Measurements from ENCODE around the gene CNGB1. TPM values are rescaled to one million over a fixed set of nuclear protein-coding genes. Genes with fewer than 3 reads are reported as not detected.
"Not testable (repeated sequence)": the region's sequence is repeated elsewhere in the genome, so short reads cannot be mapped to it uniquely, and the experiment has no call there.

The CNGB1 gene
- total RNA-seq, 2 experiments from 2014 or later: not detected

- Mint-ChIP-seq H3K27ac (no peak overlapping the region), H3K4me3 (no peak overlapping the region), H3K4me1 (ENCODE audit: low read depth) (peaks cover 4% of the 10 kb centered on the region), H3K36me3 (no peaks in the 10 kb centered on the region), H3K27me3 (peaks cover 26% of the 10 kb centered on the region), H3K9me3 (no peaks in the 10 kb centered on the region)
- POLR2A ChIA-PET: no interaction called here
- intact Hi-C loops (cut with micrococcal nuclease): no loop called here
- CTCF ChIA-PET: no interaction called here
- no peak for DNase-seq
These were observed 92.3 kb downstream of the CNGB1 start for GRCh38 chr16:57878586-57878985.

DNA sequence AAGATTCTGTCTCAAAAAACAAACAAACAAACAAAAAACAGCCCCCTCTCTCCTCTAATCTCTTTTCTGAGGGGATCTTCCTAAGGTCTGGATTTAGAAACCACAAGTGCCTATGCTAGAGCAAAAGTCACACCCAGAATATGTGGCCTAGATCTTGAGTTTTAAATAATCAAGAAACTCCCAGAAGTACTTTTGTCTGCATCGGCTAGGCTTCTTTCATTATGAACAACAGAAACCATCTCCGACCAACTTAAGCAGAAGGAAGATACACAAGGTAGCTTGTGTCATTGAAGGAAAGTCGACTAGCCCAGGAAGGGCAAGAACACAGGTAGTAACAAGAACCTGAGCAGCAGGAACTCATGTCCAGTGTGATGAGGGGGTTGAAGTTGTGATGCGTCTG lies 94.7 kb downstream of the CNGB1 start:
- intact Hi-C loops (cut with micrococcal nuclease): no loop called here
- CTCF ChIA-PET: no interaction called here
- no peaks in the 10 kb centered on the region for H3K36me3 Mint-ChIP-seq

GRCh38 chr16:57875347-57875746 lies 95.6 kb downstream of the CNGB1 start:
- ChIA-PET CTCF (no interaction called here), POLR2A (no interaction called here)
- intact Hi-C loops (cut with micrococcal nuclease): no loop called here
- DNase-seq: no peak
- H3K27ac Mint-ChIP-seq: no peak overlapping the region
- peaks cover 15% of the 10 kb centered on the region for H3K27me3 Mint-ChIP-seq
- H3K4me1 Mint-ChIP-seq (ENCODE audit: low read depth): peaks cover 11% of the 10 kb centered on the region
- no peak overlapping the region for H3K4me3 Mint-ChIP-seq
- H3K9me3 Mint-ChIP-seq: no peaks in the 10 kb centered on the region
- no peaks in the 10 kb centered on the region for H3K36me3 Mint-ChIP-seq

More for the DNA sequence above, 94.7 kb downstream of the CNGB1 start:
- no peaks in the 10 kb centered on the region for H3K9me3 Mint-ChIP-seq
- peaks cover 15% of the 10 kb centered on the region for H3K27me3 Mint-ChIP-seq
- DNase-seq: no peak
- H3K27ac Mint-ChIP-seq: no peak overlapping the region
- POLR2A ChIA-PET: no interaction called here
- peaks cover 10% of the 10 kb centered on the region for H3K4me1 Mint-ChIP-seq (ENCODE audit: low read depth)
- no peak overlapping the region for H3K4me3 Mint-ChIP-seq

GRCh38 chr16:57873218-57873617 lies 97.7 kb downstream of the CNGB1 start:
- intact Hi-C loops (cut with micrococcal nuclease): no loop called here
- peaks cover 11% of the 10 kb centered on the region for H3K4me1 Mint-ChIP-seq (ENCODE audit: low read depth)
- H3K27ac Mint-ChIP-seq: no peak overlapping the region
- CTCF ChIA-PET: no interaction called here
- POLR2A ChIA-PET: no interaction called here
- no peaks in the 10 kb centered on the region for H3K36me3 Mint-ChIP-seq
- H3K4me3 Mint-ChIP-seq: no peak overlapping the region
- peaks cover 16% of the 10 kb centered on the region for H3K27me3 Mint-ChIP-seq
- DNase-seq: no peak
- H3K9me3 Mint-ChIP-seq: no peaks in the 10 kb centered on the region

GRCh38 chr16:57872764-57873163 lies 98.2 kb downstream of the CNGB1 start:
- H3K27me3 Mint-ChIP-seq: peaks cover 16% of the 10 kb centered on the region
- peaks cover 11% of the 10 kb centered on the region for H3K4me1 Mint-ChIP-seq (ENCODE audit: low read depth)
- H3K36me3 Mint-ChIP-seq; DNase-seq; H3K9me3 Mint-ChIP-seq; CTCF ChIA-PET; intact Hi-C loops (cut with micrococcal nuclease); H3K27ac Mint-ChIP-seq; H3K4me3 Mint-ChIP-seq; POLR2A ChIA-PET: not testable (repeated sequence)

DNA sequence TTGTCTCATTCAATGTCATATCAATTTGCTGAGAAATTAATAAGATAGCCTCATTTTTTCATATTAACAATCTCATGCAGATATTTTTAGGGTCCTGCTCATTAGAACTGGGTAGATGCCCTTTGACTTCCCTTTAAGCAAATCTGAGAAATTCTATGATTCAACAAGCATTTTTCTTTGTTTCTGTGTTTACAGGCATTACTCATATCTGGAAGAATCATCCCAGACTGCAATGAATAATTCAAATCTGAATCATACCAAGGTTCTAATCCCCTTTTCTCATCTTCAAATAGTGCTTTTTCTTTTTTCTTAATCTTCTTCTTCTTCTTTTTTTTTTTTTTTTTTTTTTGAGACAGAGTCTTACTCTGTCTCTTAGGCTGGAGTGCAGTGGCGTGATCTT lies 99.5 kb downstream of the CNGB1 start:
- H3K4me3 Mint-ChIP-seq: no peak overlapping the region

DNA sequence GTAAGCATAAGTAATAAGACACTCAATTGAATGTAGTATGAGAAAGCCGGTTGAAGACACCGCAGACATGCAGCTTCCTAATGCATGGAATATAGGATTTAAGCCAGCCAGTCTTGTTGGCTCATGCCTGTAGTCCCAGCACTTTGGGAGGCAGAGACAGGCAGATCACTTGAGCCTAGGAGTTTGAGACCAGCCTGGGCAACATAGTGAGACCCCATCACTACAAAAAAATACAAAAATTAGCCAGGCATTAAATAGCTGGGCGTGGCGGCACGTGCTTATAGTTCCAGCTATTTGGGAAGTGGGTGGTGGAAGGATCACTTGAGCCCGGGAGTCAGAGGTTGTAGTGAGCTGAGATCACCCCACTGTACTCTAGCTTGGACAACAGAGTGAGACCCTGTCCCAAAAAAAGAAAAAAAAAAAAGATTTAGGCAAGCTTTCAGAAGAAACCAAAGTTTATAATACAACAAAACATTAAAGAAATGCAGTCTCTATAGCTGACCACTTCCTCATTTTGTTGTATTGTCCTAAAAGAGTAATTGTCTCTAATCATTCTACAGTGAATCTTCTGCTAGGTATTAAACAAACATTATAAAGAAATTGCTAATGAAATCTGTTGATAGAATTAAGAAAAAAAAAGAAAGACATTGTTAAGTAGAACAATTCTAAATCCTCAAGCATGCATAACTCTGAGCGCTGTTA lies 100.0 kb downstream of the CNGB1 start:
- intact Hi-C loops (cut with micrococcal nuclease): loop anchor here (1.0 kb wide), 1 partner anchor 61 kb away; no protein-coding TSS in a partner anchor
- H3K36me3 Mint-ChIP-seq: no peaks in the 10 kb centered on the region
- peaks cover 14% of the 10 kb centered on the region for H3K27me3 Mint-ChIP-seq
- no peaks in the 10 kb centered on the region for H3K9me3 Mint-ChIP-seq
- DNase-seq: no peak
- ChIA-PET POLR2A (no interaction called here), CTCF (interaction anchor here (1.2 kb wide), 1 partner anchor 29 kb away, joined by 3 read pairs; no protein-coding TSS in a partner anchor)
- no peak overlapping the region for H3K4me3 Mint-ChIP-seq
- H3K27ac Mint-ChIP-seq: no peak overlapping the region
- H3K4me1 Mint-ChIP-seq (ENCODE audit: low read depth): peaks cover 8% of the 10 kb centered on the region

More for the DNA sequence above, 99.5 kb downstream of the CNGB1 start:
- Mint-ChIP-seq H3K36me3 (no peaks in the 10 kb centered on the region), H3K4me1 (ENCODE audit: low read depth) (peaks cover 11% of the 10 kb centered on the region), H3K9me3 (no peaks in the 10 kb centered on the region), H3K27me3 (peaks cover 16% of the 10 kb centered on the region), H3K27ac (no peak overlapping the region)
- intact Hi-C loops (cut with micrococcal nuclease): loop anchor here (1.0 kb wide), 1 partner anchor 61 kb away; no protein-coding TSS in a partner anchor
- ChIA-PET CTCF (interaction anchor here (1.2 kb wide), 1 partner anchor 29 kb away, joined by 3 read pairs; no protein-coding TSS in a partner anchor), POLR2A (no interaction called here)
- DNase-seq: no peak

DNA sequence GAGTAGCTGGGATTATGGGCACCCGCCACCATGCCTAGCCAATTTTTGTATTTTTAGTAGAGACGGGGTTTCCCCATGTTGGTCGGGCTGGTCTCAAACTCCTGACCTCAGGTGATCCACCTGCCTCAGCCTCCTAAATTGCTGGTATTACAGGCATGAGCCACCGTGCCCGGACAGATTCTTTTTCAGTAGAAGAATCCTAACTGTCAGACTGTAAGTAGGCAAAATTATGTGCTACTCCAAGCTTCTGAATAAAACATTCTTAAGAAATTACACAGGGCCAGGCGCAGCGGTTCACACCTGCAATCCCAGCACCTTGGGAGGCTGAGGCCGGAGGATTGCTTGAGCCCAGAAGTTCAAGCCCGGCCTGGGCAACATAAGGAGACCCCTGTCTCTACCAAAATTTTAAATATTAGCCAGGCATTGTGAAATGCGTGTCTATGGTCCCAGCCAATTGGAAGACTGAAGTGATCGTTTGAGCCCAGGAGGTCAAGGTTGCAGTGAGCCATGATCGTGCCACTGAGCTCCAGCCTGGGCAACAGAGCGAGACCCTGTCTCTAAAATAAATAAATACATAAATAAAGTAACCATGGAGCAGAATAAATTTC lies 101.9 kb downstream of the CNGB1 start:
- ChIA-PET CTCF (no interaction called here), POLR2A (no interaction called here)
- intact Hi-C loops (cut with micrococcal nuclease): loop anchor here (10.0 kb wide), 1 partner anchor 114 kb away; no protein-coding TSS in a partner anchor
- H3K27ac Mint-ChIP-seq: no peak overlapping the region
- peaks cover 9% of the 10 kb centered on the region for H3K27me3 Mint-ChIP-seq
- no peaks in the 10 kb centered on the region for H3K9me3 Mint-ChIP-seq
- no peak overlapping the region for H3K4me3 Mint-ChIP-seq
- H3K36me3 Mint-ChIP-seq: no peaks in the 10 kb centered on the region
- H3K4me1 Mint-ChIP-seq (ENCODE audit: low read depth): peaks cover 8% of the 10 kb centered on the region
- DNase-seq: no peak

- Mint-ChIP-seq H3K9me3 (no peaks in the 10 kb centered on the region), H3K27me3 (peaks cover 7% of the 10 kb centered on the region), H3K4me3 (no peak overlapping the region), H3K36me3 (no peaks in the 10 kb centered on the region), H3K27ac (no peak overlapping the region), H3K4me1 (ENCODE audit: low read depth) (peaks cover 6% of the 10 kb centered on the region)
- ChIA-PET POLR2A (no interaction called here), CTCF (no interaction called here)
- intact Hi-C loops (cut with micrococcal nuclease): loop anchor here (10.0 kb wide), 1 partner anchor 112 kb away; no protein-coding TSS in a partner anchor
- DNase-seq: no peak
These were observed 103.8 kb downstream of the CNGB1 start for GRCh38 chr16:57867000-57867561.

DNA sequence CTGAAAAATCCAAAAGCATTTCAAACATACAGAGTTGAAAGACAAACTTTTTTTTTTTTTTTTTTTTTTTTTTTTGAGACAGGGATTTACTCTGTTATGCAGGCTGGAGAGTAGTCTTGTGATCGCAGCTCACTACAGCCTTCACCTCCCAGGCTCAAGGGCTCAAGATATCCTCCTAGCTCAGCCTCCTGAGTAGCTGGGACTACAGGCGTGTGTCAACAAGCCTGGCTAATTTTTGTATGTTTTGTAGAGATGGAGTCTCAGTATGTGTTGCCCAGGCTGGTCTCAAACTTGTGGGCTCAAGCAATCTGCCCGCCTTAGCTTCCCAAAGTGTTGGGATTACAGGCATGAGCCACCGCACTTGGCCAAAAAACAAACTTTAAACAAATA lies 104.4 kb downstream of the CNGB1 start:
- peaks cover 4% of the 10 kb centered on the region for H3K4me1 Mint-ChIP-seq (ENCODE audit: low read depth)
- H3K36me3 Mint-ChIP-seq: no peaks in the 10 kb centered on the region
- no peak for DNase-seq
- H3K9me3 Mint-ChIP-seq: no peaks in the 10 kb centered on the region
- ChIA-PET POLR2A (no interaction called here), CTCF (no interaction called here)
- intact Hi-C loops (cut with micrococcal nuclease): loop anchor here (10.0 kb wide), 1 partner anchor 112 kb away; no protein-coding TSS in a partner anchor
- no peak overlapping the region for H3K4me3 Mint-ChIP-seq
- peaks cover 7% of the 10 kb centered on the region for H3K27me3 Mint-ChIP-seq
- no peak overlapping the region for H3K27ac Mint-ChIP-seq

DNA sequence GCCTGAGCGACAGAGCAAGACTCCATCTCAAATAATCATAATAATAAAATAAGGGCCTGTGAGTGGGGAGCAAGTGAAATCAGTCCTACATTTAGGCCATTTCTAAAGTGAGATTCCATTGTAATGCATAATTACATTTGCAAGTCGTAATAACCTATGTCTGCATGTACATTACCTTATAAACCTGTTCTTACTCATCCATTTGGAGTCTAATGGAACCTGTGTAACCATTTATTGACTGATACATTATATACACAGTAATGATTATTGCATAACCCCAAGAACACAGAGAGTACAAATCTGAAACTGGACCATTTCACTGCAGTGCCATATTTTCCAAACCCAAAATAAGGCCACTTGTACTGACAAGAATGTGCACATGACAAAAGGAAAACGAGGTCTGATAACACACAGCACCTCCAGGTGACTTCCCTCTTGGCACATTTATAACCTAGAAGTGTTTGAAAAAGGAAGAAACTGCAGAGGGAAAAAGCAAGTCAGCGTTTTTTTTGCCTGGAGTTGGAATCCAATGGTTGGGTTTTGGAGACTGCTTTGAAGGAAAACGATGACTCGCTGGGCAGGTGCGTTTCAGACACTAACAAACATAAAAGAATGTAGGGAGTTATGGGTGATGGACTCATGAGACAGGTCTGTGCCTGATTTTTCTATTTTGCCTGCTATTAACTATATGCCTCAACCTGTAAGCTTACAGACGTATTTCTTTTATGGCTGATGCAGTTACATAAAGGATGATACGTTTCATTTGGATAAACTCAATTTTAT lies 105.0 kb downstream of the CNGB1 start:
- intact Hi-C loops (cut with micrococcal nuclease): loop anchor here (10.0 kb wide), 1 partner anchor 111 kb away; no protein-coding TSS in a partner anchor
- POLR2A ChIA-PET: no interaction called here
- Mint-ChIP-seq H3K27ac (no peak overlapping the region), H3K36me3 (no peaks in the 10 kb centered on the region), H3K9me3 (no peaks in the 10 kb centered on the region), H3K27me3 (peaks cover 12% of the 10 kb centered on the region), H3K4me1 (ENCODE audit: low read depth) (no peaks in the 10 kb centered on the region), H3K4me3 (no peak overlapping the region)
- CTCF ChIA-PET: no interaction called here
- DNase-seq: no peak

Measured in activated CD4-positive, alpha-beta memory T cell treated with anti-CD3 and anti-CD28 coated beads for 36 hours (primary cell).